Measurements from ENCODE around the gene TIRAP.

Gene TIRAP

GRCh38 chr11:126319374-126319740, 36.5 kb downstream of the TIRAP start:
- no peak for DNase-seq (ENCODE audit: low read depth in 4 of 4, low spot score in 1 of 4)

DNA sequence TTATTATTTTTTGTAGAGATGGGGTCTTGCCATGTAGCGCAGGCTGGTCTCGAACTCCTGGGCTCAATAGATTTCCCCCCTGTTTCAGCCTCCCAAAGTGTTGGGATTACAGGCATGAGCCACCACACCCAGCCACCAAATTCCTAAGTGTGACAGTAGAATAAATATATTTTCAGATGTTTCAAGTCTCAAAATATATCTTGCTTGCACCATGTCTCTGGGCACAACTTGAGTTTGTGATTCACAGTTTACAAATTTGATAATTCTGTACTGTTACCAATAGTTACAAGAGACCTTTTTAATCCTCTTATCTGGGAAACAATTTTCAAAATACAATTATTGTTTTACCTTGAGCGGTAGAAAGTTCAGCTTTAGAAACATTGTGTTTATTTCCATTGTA, 40.1 kb downstream of the TIRAP start:
- no peak for DNase-seq (ENCODE audit: low read depth in 4 of 4, low spot score in 1 of 4)

GRCh38 chr11:126327281-126328000, 44.5 kb downstream of the TIRAP start:
- no peak for DNase-seq (ENCODE audit: low read depth in 4 of 4, low spot score in 1 of 4)

DNA sequence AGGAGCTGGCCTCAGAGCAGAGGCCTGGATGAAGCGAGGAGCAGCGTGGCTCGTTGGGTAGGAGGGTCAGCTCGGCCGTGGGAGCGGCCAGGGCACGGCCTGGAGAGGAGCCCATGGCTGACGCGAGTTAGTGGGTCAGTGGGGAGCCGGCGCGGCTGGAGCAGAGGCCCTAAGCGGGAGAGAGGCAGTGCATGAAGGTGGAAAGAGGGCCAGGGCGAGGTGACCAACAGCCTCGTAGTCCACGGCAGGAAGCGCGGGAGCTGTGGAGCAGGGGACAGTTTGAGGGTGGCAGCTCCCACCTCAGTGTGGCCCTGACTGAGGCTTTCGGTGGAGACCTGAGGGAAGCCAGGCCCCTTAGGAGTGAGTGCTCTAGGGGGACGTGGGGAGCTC, 45.1 kb downstream of the TIRAP start:
- DNase-seq (ENCODE audit: low read depth in 4 of 4, low spot score in 1 of 4), result no peak

GRCh38 chr11:126328444-126328843, 45.6 kb downstream of the TIRAP start:
- no peak for DNase-seq (ENCODE audit: low read depth in 4 of 4, low spot score in 1 of 4)

DNA sequence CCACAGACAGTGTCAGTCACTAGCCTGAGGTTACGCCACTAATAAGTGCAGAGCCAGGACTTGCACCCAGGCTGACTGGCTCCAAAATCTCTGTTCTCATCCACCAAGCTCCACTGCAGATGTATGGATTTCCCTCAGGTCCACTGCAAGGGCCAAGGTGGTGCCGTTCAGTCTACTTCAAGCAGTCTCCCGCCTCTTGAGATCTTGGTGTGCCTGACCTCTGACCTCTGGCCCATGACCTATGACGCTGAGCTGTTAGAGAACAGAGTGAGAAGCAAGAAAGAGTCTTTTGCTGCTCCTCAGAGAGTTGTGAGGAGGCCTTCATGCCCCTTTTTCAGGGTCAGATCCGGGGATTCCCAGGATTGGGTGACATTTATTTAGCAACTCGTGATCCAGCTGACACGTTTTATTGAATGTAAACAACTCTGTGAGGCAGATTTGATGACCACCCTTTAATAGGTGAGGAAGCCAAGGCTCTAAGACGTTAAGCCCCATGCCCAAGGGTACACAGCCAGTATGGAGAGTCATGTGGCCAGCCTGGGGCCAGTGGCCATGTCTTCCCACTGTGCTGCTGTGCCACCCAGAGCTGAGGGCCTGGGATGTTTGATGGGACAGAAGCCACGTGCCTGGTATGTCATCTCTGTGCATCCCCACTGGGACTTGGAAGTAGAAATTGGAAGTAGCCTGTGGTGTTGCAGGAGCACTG, 46.2 kb downstream of the TIRAP start:
- no peak for DNase-seq (ENCODE audit: low read depth in 4 of 4, low spot score in 1 of 4)

DNA sequence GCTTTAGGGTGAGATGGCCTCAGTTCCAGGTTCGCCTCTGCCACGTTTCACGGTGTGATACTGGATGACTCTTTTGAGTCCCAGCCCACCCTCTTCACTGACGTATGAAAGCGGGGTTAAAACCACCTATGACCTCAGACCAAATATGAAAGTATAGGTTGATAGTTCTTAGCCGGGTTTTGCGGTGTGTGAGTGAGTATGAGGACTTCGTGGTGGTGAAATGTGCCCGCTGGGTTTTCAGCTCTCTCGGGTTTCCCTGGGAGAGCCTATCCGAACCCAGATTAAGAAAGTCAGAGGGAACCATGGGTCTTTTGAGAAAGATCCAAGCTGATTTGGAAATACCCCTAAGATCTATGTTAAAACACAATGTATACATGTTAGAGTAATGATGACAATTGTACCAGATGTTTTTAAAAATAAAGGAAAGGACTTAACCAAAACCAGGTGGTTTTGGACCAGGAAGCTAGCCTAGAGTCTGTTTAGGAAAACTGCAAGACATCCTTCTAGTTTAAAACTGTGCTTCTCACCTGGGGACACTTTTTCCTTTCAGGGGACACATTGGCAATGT, 46.8 kb downstream of the TIRAP start:
- DNase-seq (ENCODE audit: low read depth in 4 of 4, low spot score in 1 of 4), result no peak

DNA sequence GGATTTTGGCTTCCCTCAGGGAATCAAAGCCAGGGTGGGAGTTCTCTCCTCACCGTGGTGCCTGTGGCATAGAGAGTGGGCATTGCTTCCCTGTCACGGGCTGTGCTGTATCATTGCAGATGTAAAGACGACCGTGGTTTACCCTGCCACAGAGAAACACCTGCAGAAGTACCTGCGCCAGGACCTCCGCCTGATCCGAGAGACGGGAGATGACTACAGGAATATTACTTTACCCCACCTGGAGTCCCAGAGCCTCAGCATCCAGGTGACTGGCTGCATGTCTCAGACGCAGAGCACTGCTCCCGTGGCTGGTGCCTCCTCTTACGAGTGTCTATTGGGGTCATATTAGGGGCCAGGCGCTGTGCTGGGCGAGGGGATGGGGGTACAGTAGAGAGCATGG, 48.4 kb downstream of the TIRAP start:
- no peak for DNase-seq (ENCODE audit: low read depth in 4 of 4, low spot score in 1 of 4)

GRCh38 chr11:126332221-126332711, 49.4 kb downstream of the TIRAP start:
- no peak for DNase-seq (ENCODE audit: low read depth in 4 of 4, low spot score in 1 of 4)

- DNase-seq (ENCODE audit: low read depth in 4 of 4, low spot score in 1 of 4), result no peak
Observed at GRCh38 chr11:126333142-126333541, 50.2 kb downstream of the TIRAP start.

GRCh38 chr11:126334659-126335462, 52.0 kb downstream of the TIRAP start:
- DNase-seq (ENCODE audit: low read depth in 4 of 4, low spot score in 1 of 4), result no peak

DNA sequence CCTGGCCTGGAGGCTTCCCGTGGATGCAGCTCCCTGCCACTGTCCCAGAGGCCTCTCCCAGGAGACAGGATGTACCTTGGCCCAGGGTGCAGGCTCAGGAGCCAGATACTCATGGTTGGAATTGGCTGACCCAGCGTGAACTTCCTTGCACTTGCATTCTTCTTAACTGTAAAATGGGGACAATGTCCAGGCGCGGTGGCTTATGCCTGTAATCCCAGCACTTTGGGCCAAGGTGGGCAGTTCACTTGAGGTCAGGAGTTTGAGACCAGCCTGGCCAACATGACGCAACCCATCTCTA, 52.5 kb downstream of the TIRAP start:
- DNase-seq (ENCODE audit: low read depth in 4 of 4, low spot score in 1 of 4), result no peak

GRCh38 chr11:126336138-126336541, 53.2 kb downstream of the TIRAP start:
- no peak for DNase-seq (ENCODE audit: low read depth in 4 of 4, low spot score in 1 of 4)

- DNase-seq (ENCODE audit: low read depth in 4 of 4, low spot score in 1 of 4), result no peak
Observed at GRCh38 chr11:126336671-126337101, 53.8 kb downstream of the TIRAP start.

GRCh38 chr11:126337126-126337473, 54.2 kb downstream of the TIRAP start:
- no peak for DNase-seq (ENCODE audit: low read depth in 4 of 4, low spot score in 1 of 4)

- no peak for DNase-seq (ENCODE audit: low read depth in 4 of 4, low spot score in 1 of 4)
Observed at GRCh38 chr11:126337474-126338241, 54.8 kb downstream of the TIRAP start.

DNA sequence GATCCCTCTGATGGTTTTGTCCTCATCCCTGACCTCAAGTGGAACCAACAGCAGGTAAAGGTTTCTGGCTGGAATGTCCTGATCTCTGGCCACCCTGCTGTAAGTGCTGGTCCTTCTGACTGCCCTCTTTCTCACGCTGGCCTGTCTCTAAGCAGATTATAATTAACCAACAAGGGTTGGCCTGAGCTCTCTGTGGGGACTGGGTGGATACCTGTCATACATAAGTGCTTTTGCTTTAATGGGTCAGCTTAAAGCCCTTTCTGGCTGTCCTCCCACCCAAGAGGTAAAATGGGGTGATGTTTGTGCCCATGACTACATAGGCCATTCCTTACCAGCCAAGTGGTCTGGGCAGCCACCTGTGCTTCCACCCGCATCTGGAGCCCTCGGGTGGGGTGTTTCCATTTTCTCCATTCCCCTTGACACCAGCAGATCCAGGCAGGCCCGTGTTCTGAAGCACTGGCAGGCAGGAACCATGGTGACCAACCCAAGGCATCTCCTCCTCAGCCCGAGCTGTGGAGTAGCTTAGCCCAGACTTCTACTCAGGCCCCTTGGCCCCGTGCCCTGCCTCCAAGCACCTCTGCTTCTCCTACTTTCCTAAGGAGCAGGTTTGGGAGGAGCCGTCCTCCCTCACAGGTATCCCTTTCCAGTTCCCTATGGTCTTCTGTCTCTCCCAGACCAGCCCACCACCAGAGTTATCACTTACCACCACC, 55.6 kb downstream of the TIRAP start:
- no peak for DNase-seq (ENCODE audit: low read depth in 4 of 4, low spot score in 1 of 4)

GRCh38 chr11:126339073-126339862, 56.4 kb downstream of the TIRAP start:
- no peak for DNase-seq (ENCODE audit: low read depth in 4 of 4, low spot score in 1 of 4)

- DNase-seq (ENCODE audit: low read depth in 4 of 4, low spot score in 1 of 4), result no peak
Observed at GRCh38 chr11:126339863-126340434, 57.1 kb downstream of the TIRAP start.
